Nephron (organoid): ENCODE data around the gene KCND3.
A peak's percentile ranks its signal among the peaks of the same experiment; 100 is the strongest.

ENCODE experiments used
- H3K27ac Mint-ChIP-seq, 3 experiments: 2 replicates each; pipeline ENCODE4 v1.8.0; 2020; ENCODE audit warnings: mixed read lengths in 3 of 3, mild to moderate bottlenecking in 2 of 3, moderate library complexity in 1 of 3
- H3K27me3 Mint-ChIP-seq: 2 replicates; pipeline ENCODE4 v1.8.0; 2021; ENCODE audit warnings: low read depth, mild to moderate bottlenecking, moderate library complexity, mixed read lengths
- H3K36me3 Mint-ChIP-seq: 2 replicates; pipeline ENCODE4 v1.8.0; 2020; ENCODE audit warnings: low read depth, mixed read lengths
- H3K4me1 Mint-ChIP-seq: 2 replicates; pipeline ENCODE4 v1.8.0; 2020; ENCODE audit warnings: mixed read lengths
- H3K4me3 Mint-ChIP-seq, 3 experiments: 2 replicates each; pipeline ENCODE4 v1.8.0; 2020; ENCODE audit warnings: mild to moderate bottlenecking in 3 of 3, mixed read lengths in 3 of 3, moderate library complexity in 2 of 3
- H3K9me3 Mint-ChIP-seq: 2 replicates; pipeline ENCODE4 v1.8.0; 2020; ENCODE audit warnings: mixed read lengths
- CTCF ChIP-seq, 3 experiments: fragments of 200-600 bp; sonication (generic); IDR thresholded peaks; one replicate each; pipeline ENCODE4 v1.5.0; 2021; ENCODE audit warnings: antibody characterized with exemption in 3 of 3; ENCODE audit not compliant: unreplicated experiment in 3 of 3

The KCND3 gene

GRCh38 chr1:111720977-111721786 lies 268.3 kb downstream of the KCND3 start:
- peaks cover 4% of the 10 kb centered on the region for H3K36me3 Mint-ChIP-seq
- H3K9me3 Mint-ChIP-seq: no peaks in the 10 kb centered on the region
- H3K27ac Mint-ChIP-seq: peak overlapping the region; percentile 8 to 64 (median 13)
- no peak for TF ChIP-seq CTCF (IDR thresholded peaks at IDR 0.05; ENCODE audit: unreplicated experiment in 3 of 3)
- no peaks in the 10 kb centered on the region for H3K27me3 Mint-ChIP-seq
- peak overlapping the region in 1 of 3 experiments; percentile 29 for H3K4me3 Mint-ChIP-seq
- H3K4me1 Mint-ChIP-seq: peaks cover 80% of the 10 kb centered on the region
